Progenitor cell of endocrine pancreas (in vitro differentiated cells): ENCODE measurements around the gene HBG2. TPM values are rescaled to one million over a fixed set of nuclear protein-coding genes. Genes with fewer than 3 reads are reported as not detected.

ENCODE experiments used
- DNase-seq: peaks from one replicate; pipeline ENCODE4 v3.0.0; 2021; ENCODE audit warnings: low spot score; ENCODE audit not compliant: unreplicated experiment
- H3K27ac Mint-ChIP-seq: 2 replicates; pipeline ENCODE4 v1.8.0; 2021; ENCODE audit warnings: mild to moderate bottlenecking, moderate library complexity, mixed read lengths
- H3K27me3 Mint-ChIP-seq: 2 replicates; pipeline ENCODE4 v1.8.0; 2021; ENCODE audit warnings: mixed read lengths
- H3K36me3 Mint-ChIP-seq: 2 replicates; pipeline ENCODE4 v1.8.0; 2022; ENCODE audit warnings: mixed read lengths; ENCODE audit not compliant: insufficient read depth
- H3K4me1 Mint-ChIP-seq: 2 replicates; pipeline ENCODE4 v1.8.0; 2021; ENCODE audit warnings: low read depth, mixed read lengths
- H3K4me3 Mint-ChIP-seq: 2 replicates; pipeline ENCODE4 v1.8.0; 2021; ENCODE audit warnings: low read depth, mild to moderate bottlenecking, moderate library complexity, mixed read lengths
- H3K9me3 Mint-ChIP-seq: 2 replicates; pipeline ENCODE4 v1.8.0; 2021; ENCODE audit warnings: low read depth, mixed read lengths
- total RNA-seq: library from RNA; stranded (reverse); gene quantifications from 2 replicates; pipeline ENCODE4 v1.2.1, GENCODE V29; 2021
- TF ChIP-seq, protein P1 (sequence below): fragments of 200-600 bp; sonication (generic); IDR thresholded peaks from one replicate; pipeline ENCODE4 v1.5.0; 2021; ENCODE audit warnings: antibody characterized with exemption, mild to moderate bottlenecking; ENCODE audit not compliant: unreplicated experiment

The HBG2 gene
- total RNA-seq, 1 donor from 2014 or later, result not detected

DNA sequence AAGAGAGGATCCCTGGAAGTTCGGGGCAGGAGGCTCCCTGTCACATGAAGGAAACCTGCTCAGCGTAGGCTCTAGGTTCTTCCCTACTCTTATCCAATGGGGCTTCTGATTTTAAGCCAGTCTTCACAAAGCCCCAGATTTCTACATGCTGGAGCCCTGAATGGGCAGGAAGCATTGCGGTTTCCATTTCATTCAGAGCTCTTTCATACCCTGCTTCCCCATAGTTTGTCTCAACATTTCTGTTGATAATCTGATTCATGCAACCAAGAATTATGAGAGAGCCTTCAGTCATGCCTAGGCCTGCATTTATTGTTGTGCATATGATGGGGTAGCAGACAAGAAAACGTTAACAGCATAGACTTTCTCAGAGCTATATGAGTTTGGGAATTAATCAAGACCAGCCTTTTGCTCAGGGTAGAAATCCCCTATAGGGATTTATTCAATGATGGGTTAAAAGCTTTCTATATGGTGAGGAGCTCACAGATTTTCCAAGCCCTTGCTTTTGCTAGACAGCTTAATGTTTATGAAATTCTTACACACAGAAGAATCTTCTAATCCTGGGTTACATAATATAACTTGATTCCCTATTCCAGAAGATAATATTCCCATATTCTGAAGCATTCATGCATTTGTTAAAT, 31.2 kb upstream of the HBG2 start:
- Mint-ChIP-seq H3K4me3 (no peak overlapping the region), H3K27ac (no peak overlapping the region), H3K9me3 (no peaks in the 10 kb centered on the region), H3K27me3 (no peaks in the 10 kb centered on the region), H3K36me3 (no peaks in the 10 kb centered on the region), H3K4me1 (no peaks in the 10 kb centered on the region)
- no peak for DNase-seq
- TF ChIP-seq, protein P1, sequence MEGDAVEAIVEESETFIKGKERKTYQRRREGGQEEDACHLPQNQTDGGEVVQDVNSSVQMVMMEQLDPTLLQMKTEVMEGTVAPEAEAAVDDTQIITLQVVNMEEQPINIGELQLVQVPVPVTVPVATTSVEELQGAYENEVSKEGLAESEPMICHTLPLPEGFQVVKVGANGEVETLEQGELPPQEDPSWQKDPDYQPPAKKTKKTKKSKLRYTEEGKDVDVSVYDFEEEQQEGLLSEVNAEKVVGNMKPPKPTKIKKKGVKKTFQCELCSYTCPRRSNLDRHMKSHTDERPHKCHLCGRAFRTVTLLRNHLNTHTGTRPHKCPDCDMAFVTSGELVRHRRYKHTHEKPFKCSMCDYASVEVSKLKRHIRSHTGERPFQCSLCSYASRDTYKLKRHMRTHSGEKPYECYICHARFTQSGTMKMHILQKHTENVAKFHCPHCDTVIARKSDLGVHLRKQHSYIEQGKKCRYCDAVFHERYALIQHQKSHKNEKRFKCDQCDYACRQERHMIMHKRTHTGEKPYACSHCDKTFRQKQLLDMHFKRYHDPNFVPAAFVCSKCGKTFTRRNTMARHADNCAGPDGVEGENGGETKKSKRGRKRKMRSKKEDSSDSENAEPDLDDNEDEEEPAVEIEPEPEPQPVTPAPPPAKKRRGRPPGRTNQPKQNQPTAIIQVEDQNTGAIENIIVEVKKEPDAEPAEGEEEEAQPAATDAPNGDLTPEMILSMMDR, result no peak

DNA sequence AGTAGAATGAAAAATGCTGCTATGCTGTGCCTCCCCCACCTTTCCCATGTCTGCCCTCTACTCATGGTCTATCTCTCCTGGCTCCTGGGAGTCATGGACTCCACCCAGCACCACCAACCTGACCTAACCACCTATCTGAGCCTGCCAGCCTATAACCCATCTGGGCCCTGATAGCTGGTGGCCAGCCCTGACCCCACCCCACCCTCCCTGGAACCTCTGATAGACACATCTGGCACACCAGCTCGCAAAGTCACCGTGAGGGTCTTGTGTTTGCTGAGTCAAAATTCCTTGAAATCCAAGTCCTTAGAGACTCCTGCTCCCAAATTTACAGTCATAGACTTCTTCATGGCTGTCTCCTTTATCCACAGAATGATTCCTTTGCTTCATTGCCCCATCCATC, 30.1 kb upstream of the HBG2 start:
- H3K27me3 Mint-ChIP-seq, result no peaks in the 10 kb centered on the region
- no peak for DNase-seq
- no peak overlapping the region for H3K4me3 Mint-ChIP-seq
- H3K36me3 Mint-ChIP-seq, result no peaks in the 10 kb centered on the region
- TF ChIP-seq, protein P1, result no peak
- H3K9me3 Mint-ChIP-seq, result no peaks in the 10 kb centered on the region
- no peak overlapping the region for H3K27ac Mint-ChIP-seq
- peaks cover 2% of the 10 kb centered on the region for H3K4me1 Mint-ChIP-seq

DNA sequence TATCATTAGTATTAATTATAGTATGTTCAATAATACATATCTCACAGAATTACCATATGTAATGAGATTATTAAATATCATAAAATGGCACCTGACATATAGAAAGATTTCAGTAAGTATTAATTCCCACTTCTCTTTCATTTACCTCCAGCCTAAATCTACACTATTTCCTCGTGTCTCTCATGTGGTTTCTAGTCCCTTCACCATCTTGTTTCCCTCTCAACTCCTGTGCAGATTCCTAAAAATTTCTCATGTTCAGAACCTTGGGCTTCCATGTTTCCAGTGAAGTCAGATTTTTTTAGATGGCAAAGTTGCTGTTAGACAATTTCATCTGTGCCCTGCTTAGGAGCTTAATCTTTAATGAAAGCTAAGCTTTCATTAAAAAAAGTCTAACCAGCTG, 29.3 kb upstream of the HBG2 start:
- Mint-ChIP-seq H3K36me3 (no peaks in the 10 kb centered on the region), H3K27ac (no peak overlapping the region), H3K9me3 (no peaks in the 10 kb centered on the region), H3K27me3 (no peaks in the 10 kb centered on the region), H3K4me1 (peaks cover 2% of the 10 kb centered on the region), H3K4me3 (no peak overlapping the region)
- DNase-seq, result no peak
- TF ChIP-seq, protein P1, result no peak

DNA sequence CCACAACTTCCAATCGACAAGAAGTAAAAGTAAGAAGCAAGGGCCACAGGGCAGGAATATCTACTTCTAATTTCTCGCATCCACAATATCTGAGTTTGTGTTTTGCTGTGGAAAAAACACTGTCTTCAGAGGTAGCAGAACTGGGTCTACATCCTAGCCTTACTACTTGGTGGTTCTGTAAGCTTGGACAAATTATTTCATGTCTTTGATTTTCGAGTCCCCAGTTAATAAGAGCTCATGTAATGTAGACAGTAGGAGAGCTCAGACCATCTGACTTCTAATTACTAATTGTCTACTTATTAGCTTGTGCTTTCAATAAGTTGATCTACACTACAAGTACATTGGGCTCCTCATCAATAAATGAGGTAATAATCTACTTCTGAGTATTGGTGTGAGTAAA, 28.5 kb upstream of the HBG2 start:
- peaks cover 2% of the 10 kb centered on the region for H3K4me1 Mint-ChIP-seq
- TF ChIP-seq, protein P1, result no peak
- no peak overlapping the region for H3K4me3 Mint-ChIP-seq
- no peak overlapping the region for H3K27ac Mint-ChIP-seq
- no peak for DNase-seq
- H3K36me3 Mint-ChIP-seq, result no peaks in the 10 kb centered on the region
- no peaks in the 10 kb centered on the region for H3K9me3 Mint-ChIP-seq
- no peaks in the 10 kb centered on the region for H3K27me3 Mint-ChIP-seq

DNA sequence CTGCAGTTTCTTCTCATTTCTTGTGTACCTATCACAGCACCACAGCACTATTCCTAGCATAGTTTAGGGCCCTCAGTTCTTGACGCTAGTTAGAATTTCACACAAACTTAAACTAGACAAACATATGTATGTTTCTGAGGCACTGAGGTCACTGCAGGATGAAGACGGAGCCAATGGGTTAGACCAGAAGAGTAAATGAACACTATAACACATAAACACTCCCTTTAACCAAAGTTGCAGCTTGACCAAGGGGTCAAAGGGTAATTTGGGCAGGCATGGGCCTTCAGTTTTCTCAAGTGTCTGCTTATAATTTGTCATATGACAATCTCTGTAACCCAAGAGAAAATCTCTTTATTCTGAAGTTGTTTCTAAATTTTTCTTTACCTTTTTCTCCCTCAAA, 28.0 kb upstream of the HBG2 start:
- no peak overlapping the region for H3K27ac Mint-ChIP-seq
- H3K36me3 Mint-ChIP-seq, result no peaks in the 10 kb centered on the region
- H3K4me1 Mint-ChIP-seq, result peaks cover 2% of the 10 kb centered on the region
- TF ChIP-seq, protein P1, result no peak
- H3K27me3 Mint-ChIP-seq, result no peaks in the 10 kb centered on the region
- no peaks in the 10 kb centered on the region for H3K9me3 Mint-ChIP-seq
- H3K4me3 Mint-ChIP-seq, result no peak overlapping the region
- DNase-seq, result no peak
